ENCODE results near the gene FADS2.
"Not testable (repeated sequence)": the region's sequence is repeated elsewhere in the genome, so short reads cannot be mapped to it uniquely, and the experiment has no call there.

Gene FADS2

DNA sequence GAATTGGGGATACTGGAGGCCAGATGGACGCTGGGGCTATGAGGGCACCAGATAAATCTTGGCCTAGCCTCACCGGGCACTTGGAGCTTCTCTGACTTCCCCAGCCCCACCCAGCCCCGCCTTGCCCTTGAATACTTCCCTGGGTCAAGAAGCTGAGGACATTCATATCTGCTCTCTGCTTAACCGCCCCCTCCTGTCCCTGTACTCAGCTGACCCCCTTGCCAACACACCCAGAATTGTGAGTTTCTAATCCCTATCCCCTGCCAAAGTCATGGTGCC lies 41.3 kb downstream of the FADS2 start:
- DNase-seq (ENCODE audit: low read depth) = no peak

DNA sequence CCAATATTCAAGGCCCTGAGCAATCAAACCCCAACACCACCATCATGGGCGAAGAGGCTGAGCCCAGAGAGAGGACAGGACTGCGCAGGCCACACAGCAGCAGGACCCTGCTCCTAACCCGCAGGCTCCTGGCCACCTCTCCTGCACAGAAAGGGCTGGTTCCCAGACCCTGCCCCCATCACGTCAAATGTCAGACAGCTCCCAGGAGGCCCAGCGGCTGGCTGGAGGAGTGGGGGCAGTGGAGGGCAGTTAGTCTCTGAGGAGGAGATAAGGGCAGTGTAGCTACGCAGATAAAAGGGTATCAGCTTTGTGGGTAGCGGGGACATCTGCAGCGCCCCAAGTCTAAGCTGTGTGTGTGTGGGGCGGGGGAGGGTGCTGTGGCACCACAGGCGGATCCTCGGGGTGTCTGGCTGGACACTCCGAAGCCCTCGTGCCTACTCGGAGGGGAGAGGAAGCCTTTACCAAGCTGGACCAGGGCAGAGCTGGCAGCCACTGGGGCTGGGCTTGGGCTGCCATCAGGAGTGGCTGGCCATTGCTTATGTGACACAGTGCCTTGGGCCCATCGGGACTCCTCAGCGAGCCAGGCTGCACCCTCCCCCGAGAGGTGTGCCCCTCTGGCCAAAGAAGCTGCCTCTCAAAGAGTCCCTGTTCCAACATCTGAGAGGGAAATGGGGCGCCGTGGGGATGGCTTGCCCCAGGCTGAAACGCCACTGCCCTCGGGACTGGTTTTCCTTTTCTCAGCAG lies 41.8 kb downstream of the FADS2 start:
- DNase-seq (ENCODE audit: low read depth) = no peak

DNA sequence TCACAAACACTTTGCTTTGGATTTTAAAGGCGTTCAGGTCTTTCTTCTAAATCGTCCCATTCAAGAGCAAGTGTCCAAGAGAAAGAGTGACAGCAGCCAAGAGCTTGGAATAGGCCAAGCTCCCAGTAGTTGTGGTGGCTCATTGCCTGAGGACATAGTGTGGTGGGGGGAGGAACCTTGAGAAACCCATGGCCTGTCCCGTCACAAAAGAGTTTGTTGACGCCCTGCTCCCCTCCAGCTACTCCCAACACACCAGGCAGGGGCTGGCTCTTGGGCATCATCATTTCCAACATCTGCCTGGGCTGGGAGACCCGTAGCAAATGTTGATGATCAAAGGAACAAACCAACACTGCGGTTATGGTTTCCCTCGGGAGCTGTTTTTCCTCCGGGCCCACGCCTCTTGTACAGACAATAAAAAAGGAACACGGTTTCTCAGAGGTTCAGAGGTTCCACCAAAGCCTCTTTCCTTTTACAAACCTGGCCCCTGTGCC lies 42.5 kb downstream of the FADS2 start:
- no peak for DNase-seq (ENCODE audit: low read depth)

DNA sequence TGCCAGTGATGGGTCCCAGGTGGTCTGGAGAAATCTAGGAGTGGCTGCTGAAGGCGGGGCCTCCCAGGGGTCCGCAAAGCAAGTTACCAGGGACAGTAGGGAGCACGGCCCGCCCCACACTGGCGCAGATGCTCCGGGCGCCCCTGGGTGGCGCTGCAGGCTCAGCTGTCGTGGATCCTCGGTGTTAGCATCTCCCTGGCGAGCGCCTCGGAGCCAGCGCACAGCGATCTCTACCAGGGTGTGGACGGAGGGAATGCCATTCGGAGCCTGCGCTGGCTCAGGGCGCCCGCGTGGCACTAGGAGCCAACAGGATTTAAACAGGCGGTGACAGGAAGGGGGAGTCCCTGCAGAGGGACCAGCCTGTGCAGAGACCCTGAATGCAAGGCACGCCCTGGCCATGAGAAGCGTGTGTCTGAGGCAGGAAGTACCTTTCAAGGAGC lies 43.1 kb downstream of the FADS2 start:
- peak; percentile 22 for DNase-seq (ENCODE audit: low read depth)

DNA sequence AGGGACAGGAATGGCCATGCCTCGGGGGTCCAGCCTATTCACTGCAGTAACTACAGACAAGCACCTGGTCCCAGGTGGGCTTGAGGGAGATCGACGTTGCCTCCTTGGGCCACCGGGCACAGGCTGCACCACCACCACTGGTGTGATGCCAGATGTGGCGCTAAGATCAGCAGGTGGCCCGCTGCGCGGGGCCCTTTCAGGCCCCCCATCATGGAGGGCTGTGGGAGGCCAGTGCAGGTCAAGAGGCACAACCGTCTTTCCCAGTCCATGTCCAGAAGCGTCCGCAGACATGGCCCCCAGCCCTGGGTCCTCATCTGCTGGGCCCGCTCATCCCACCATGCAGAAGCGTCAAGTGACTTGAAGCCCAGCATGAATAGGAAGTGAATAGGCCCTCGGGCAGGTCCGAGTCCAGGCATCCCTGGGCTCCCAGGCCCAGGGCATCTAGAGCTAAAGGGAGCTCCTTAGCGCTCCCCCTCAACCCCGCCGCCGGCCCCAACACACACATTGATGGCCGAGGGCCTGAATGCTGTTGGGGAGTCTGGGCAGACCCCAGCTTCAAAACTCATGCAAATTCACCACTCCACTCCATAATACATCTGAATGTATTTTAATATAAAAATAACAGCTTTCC lies 45.0 kb downstream of the FADS2 start:
- DNase-seq (ENCODE audit: low read depth) = no peak

DNA sequence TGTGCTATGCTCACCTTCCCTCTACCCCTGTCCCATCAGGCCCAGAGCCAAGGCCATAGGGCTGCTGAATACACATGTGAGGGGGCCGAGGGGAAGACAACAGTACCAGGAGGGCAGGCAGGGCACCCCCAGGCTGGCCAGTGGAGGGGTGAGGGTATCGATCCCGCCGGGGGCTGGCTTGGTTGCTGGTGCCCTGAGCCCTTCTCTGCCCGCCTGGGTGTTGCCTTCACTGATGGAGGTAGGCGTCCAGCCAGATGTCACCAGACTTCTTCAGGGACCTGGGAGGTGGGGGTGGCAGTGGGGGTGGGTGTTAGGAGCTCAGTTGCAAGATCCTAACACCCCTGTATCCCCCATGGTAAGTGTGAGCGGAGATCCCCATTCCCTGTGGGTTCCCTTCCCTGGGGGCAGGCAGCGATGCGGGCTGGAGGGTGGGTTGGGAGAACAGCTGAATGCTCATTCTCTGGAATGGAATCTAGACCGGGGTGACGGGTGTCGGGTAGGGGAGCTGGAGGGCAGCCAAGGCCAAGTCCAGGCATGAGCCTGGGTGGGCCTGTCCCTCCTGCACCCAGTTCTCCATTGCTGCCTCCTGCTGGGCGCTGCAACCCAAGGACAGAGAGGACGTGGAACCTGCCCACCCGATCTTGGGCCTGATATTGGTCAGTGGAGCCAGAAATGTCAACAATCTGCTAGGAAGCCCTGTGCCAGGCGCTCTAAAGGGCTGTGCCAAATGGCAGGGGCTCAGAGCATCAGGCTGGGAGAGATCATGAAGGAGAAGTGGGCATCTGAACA lies 45.7 kb downstream of the FADS2 start:
- no peak for DNase-seq (ENCODE audit: low read depth)

DNA sequence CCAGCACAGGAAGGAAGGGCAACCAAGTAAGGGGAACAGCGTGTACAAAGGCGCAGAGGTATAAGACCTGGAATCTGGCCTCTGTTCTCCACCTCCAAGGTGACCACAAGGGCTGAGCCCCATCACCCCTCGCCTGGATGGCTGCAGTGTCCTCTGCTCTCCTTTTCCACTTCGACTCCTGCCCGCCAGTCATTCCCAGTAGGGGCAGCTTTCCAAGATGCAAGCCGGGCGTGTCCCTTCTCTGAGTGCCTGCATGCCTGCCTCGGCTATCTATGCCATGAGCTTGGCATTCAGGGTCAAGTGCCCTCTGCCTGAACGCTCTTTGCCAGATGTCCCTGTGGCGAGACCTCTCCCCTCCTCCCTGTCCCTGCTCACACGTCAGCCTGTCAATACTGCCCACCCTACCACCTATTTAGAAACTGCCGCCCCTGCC lies 46.3 kb downstream of the FADS2 start:
- no peak for DNase-seq (ENCODE audit: low read depth)

DNA sequence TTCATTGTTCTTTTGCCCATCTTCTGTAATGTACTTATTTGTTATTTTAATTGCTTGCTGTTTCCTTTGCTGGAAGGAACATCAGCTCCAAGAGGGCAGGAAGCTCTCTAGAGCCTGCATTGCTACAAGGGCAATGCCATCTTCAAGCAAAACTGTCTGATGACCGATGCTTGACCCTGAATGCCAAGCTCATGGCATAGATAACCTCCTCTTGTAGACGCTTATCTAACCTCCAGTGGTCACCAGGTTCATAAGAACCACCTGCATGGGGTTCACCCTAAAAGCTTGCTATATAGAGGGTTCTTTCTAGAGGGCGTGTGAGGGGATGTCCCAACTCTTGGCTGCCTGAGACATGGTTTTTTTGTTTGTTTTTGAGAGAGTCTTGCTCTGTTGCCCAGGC lies 46.8 kb downstream of the FADS2 start:
- DNase-seq (ENCODE audit: low read depth) = no peak

DNA sequence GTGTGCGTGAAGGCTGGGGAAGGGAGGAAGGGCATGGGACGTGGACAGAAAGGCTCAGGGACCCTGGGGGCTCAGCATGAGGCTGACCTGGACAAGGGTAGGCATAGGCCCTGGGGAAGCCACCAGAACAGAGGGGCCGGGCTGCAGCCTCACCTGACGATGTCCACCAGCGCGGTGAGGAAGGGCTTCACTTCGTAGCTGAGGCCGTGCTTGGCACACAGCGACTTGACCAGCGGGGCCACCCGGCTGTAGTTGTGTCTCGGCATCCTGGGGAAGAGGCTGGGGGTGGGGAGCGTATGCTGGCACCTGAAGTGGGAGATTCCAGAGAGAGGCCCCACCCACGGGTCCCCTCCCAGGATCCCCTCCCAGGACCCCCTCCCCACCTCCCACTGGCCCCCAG lies 47.6 kb downstream of the FADS2 start:
- no peak for DNase-seq (ENCODE audit: low read depth)

DNA sequence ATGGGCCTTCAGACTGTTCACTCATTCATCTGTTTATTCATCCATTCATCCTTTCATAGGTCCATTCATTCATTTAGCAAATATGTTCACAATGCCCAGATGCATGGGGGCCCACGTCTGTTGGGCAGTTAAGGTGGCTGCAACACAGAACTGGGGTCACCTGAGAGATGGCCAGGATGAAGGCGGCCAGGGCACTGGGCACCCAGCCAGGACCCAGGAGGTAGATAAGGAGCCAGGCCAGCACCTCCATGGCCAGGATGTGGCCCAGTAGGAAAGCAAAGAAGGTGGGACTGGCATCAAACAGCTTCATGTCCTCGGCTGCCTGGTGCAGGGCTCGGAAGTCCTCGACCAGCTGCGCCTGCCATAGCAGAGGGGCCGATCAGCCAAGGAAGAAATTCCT lies 51.1 kb downstream of the FADS2 start:
- no peak for DNase-seq (ENCODE audit: low read depth)

DNA sequence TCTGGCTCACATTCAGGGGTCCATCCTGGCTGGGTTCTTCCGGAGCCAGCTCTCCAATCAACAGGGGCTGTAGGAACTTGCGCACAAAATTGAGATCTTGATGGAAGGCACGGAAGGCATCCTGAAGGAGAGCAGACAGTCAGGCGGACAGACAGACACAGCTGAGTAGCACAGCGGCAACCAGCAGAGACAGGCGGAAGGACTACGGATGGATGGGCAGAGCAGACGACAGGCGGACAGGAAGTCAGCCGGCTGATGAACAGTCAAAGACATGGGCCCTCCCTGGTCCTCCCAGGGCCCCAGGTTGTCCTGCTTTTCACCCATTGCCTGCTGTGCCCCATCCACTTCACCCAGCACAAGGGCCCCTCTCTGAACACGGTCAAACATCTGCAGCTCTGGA lies 51.9 kb downstream of the FADS2 start:
- no peak for DNase-seq (ENCODE audit: low read depth)

DNA sequence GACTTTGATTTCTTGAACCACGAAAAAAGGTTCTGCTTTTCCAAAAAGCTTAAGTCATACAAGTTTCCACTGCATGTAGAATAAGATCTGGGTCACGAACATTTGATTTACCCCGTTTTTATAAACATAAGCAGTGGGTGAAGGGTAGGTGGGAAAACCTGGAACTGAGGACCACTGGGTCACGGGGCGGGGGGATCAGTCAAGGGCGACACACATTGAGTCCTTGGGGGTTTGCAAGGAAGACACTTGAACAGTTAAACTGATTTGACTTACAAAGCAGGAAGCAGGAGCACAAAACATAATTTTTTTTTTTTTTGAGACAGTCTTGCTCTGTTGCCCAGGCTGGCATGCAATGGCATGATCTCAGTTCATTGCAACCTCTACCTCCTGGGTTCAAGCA lies 52.4 kb downstream of the FADS2 start:
- DNase-seq (ENCODE audit: low read depth) = no peak

DNA sequence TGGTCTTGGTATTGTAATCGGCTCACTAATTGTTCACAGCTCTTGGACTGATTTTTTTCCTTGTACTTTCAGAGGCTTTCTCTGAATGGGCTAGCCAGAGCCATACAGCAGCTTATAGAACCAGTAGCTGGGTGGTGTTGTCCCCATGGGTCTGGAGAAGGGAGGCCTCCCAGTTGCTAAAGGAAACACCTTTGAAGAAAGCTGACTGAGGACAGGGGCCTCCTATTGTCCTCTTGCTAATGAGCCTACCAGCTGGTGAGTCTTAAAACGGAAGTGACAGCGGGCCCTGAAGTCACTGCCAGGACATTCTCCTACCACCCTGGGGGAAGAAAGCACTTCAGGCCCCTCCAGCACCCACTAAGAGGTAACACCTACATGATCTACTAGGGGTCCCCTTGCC lies 53.3 kb downstream of the FADS2 start:
- DNase-seq (ENCODE audit: low read depth) = no peak

DNA sequence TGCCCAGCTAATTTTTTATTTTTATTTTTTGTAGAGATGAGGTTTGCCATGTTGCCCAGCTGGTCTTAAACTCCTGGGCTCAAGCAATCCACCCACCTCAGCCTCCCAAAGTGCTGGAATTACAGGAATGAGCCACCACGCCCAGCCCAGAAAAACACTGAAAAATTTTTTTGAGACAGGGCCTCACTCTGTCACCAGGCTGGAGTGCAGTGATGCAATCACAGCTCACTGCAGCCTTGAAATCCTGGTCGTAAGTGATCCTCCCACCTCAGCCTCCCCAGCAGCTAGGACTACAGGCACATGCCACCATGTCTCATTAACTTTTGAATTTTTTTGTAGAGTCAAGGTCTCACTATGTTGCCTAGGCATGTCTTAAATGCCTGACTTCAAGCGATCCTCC lies 54.2 kb downstream of the FADS2 start:
- DNase-seq (ENCODE audit: low read depth) = not testable (repeated sequence)

DNA sequence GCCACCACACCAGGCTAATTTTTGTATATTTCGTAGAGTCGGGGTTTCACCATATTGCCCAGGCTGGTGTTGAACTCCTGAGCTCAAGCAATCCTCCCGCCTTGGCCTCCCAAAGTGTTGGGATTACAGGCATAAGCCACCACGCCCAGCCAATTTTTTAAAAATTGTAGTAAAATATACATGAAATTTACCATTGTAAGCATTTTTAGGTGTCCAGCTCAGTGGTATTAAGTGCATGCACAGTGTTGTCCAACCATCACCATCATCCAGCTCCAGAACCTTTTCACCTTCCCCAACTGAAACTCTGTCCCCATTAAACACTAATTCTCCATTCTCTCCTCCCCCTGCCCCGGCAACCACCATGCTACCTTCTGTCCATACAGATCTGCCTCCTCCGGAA lies 54.8 kb downstream of the FADS2 start:
- no peak for DNase-seq (ENCODE audit: low read depth)

DNA sequence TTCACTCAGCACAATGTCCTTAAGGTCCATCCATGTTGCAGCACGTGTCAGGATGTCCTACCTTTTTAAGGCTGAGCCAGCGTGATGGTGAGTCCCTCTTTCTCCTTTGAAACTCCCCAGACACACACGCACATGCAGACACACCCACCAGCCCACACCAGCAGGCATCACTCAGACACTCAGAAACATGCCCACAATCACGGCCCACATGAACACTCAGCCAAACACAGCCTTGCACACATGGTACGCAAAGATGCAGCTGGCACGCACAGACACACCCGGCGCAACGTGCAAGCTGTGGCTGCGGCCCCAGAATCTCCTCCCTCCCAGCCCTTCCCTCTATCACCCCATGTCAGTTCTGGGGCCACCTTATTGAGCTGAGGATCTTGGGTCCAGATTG lies 55.2 kb downstream of the FADS2 start:
- no peak for DNase-seq (ENCODE audit: low read depth)

DNA sequence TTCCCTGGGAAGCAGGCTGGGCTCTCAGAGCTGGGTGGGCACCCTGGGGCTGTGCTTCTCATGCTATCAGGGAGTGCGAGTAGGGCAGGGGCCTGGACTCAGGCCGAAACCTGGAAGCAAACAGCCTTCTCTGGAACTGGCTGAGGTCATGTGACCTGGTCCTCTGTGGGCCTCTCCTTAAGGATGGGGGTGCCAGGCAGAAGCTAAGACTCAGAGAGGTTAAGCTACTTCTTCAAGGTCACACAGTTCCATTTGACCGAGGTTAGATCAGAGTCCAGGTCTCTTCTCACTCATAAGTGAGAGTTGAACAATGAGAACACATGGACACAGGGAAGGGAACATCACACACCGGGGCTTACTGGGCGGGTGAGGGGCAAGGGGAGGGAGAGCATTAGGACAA lies 55.8 kb downstream of the FADS2 start:
- DNase-seq (ENCODE audit: low read depth) = no peak

DNA sequence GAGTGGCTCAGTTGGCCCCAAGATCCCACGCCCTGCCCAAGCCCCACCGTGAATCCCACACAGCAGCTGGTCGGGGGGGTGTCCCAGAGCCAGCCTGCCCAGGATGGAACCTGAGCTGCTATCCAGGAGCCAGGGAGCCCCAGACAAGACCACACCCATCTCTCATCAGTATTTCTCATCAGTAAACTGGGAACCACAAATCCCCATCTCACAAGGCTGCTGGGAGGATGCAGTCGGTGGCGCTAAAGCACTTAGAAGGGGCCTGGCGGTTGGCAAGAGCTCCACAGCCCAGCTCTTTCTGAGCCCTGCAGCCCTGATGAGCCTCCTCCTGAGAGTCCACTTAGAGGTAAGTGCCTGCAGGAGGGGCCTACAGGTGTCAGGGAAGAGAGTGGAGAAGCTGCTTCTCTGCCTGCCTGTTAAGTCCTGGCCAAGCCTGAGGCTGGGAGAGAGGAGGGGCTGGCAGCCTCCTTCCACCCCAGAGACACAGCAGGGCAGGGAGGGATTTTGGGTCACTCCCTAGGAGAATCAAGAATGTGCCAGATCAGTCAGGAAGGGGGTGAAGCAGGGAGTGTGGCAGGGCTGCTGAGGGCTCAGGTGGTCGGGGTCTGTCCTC lies 57.2 kb downstream of the FADS2 start:
- no peak for DNase-seq (ENCODE audit: low read depth)

DNA sequence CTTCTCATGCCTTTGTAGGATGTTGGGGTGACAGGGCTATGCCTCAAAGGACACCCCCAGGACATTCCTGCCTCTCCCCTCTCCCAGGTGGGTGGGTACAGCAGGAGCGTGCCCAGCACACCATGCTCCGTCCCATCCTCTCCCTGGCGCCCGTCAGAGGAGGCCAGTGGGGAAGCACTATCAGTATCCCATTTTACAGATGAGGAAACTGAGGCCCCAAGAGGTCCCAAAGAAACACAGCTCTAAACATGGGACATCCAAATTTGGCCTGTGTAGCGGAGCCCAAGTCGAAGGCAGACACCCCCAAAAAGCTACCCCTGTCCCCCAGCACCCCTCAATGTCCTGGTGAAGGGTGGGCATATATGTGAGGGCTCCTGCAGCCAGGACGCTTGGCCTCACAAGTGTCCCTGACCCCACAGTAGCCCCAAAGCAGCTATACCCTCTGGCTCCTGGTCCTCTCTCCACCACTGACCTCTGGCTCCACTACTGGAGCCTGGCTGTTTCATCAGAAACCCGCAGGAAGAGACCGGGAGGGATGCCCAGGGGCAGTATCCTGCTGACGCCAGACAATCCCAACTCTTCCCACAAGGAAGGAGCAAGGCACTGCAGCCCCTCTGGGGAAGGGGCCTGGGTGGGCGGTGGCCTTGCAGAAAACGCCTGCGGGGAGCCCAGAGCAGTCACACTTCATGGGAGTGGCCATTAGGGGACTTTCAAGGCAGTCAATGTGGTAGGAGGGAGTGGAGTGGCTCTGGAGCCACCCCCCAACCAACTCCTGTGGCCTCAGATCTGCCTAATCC lies 57.9 kb downstream of the FADS2 start:
- no peak for DNase-seq (ENCODE audit: low read depth)

DNA sequence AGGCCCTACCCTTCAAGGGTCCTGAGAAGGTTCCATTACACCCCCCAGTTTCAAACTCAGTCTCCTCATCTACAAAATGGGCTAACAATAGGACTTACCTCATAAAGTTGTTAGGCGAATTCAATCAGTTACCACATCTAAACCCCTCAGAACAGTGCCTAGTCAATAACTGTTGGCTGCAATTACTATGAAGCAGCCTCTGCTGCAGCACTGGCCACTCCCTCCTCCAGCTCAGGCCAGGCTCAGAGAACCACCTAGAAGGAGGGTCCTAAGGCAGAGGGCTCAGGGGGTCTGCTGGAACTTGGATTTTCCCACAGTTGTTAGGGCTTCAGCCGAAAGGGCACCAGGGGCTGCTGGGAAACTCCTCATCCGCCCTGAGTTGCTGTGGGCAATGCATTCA lies 58.5 kb downstream of the FADS2 start:
- no peak for DNase-seq (ENCODE audit: low read depth)

DNA sequence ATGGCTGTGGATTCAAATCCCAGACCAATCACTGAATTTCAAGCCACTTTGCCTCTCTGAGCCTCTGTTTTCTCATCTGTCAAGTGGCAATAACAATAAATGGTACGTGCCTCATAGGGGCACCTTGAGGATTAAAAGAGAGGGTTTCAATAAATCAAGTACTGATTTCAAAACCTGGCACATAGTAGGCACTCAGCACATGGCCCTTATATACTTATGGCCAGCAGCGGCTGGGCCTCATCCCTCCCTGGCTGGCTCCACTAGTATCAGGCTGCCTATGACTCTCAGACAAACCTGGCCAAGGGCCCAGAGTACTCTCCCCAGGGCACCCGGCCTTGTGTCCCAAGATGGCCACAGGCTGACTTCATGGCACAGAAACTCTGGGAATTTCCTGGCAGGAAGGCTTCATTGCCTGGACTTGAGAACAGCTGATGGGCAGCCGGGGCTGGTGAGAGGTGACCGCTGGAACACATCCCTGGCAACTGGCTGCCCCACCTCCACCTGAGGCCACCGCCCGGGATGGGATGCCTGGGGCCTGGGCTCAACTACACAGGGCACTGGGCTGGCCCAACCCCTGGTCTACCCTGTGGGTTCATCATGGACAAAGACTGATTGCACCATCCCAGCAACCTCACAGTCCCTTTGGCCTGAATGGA lies 59.9 kb downstream of the FADS2 start:
- peak; percentile 70 for DNase-seq (ENCODE audit: low read depth)

All from non-pigmented ciliary epithelial cell (primary cell).